ENCODE data around the gene PTPRA. TPM values are rescaled to one million over a fixed set of nuclear protein-coding genes. Genes with fewer than 3 reads are reported as not detected.

PTPRA gene
- total and polyA plus RNA-seq, 10 of the 15 experiments (the other 5 are each of a cell fraction or from before 2014, with no cell fraction given), result 3.9 to 62.1 (median 34.6) TPM

DNA sequence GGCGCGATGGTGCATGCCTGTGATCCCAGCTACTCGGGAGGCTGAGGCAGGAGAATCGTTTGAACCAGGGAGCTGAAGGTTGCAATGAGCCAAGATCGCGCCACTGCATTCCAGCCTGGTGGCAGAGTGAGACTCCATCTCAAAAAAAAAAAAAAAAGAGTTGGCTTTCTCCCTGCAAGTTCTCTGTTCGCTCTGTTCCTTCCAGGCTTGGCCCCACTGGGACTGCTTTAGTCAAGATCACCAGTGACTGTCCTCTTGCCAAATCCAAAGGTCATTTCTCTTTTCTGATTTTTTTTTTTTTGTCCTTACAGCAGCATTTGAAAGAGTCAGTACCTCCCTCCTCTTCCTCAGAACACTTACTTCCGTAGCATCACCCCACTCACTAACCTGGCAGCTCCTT lies 159.3 kb downstream of the PTPRA start:
- RAD21 ChIA-PET (ENCODE audit: unreplicated experiment), result no interaction called here
- Histone ChIP-seq H3K36me3 (ENCODE audit: control insufficient read depth in 2 of 2, insufficient read depth in 2 of 2, low read length in 1 of 2) (peaks cover 14 to 18% of the 10 kb centered on the region in 2 experiments; a peak in 3 of 4 replicates), H2AFZ (ENCODE audit: control insufficient read depth, low read depth, low read length) (no peak overlapping the region), H3K4me1 (ENCODE audit: control insufficient read depth, insufficient read depth, low read length) (no peaks in the 10 kb centered on the region), H3K4me3 (no peak overlapping the region), H3K27me3 (replicated peaks in 1 of 2; ENCODE audit: control insufficient read depth in 2 of 2, insufficient read depth in 2 of 2, low read length in 1 of 2) (no peaks in the 10 kb centered on the region), H3K79me2 (ENCODE audit: control insufficient read depth, insufficient read depth, low read length) (no peaks in the 10 kb centered on the region), H4K20me1 (ENCODE audit: control insufficient read depth, insufficient read depth) (no peaks in the 10 kb centered on the region), H3K9me3 (replicated peaks; ENCODE audit: control insufficient read depth, insufficient read depth, low read length) (no peaks in the 10 kb centered on the region), H3K27ac (ENCODE audit: control insufficient read depth, insufficient read depth) (no peak overlapping the region), H3K4me2 (ENCODE audit: control insufficient read depth, insufficient read depth) (no peak overlapping the region), H3K9ac (ENCODE audit: control insufficient read depth, insufficient read depth, low read length) (no peak overlapping the region)
- WGBS (ENCODE audit: insufficient coverage, insufficient replicate concordance, low lambda C conversion rate, missing lambda C conversion rate), result 95% methylated on average over 8 of the region's 8 CpGs
- ATAC-seq (no peak), FAIRE-seq (no peak), DNase-seq (ENCODE audit: low read depth, low spot score) (no peak)
- POLR2A ChIA-PET, result no interaction called here
- BruUV-seq (replicated peaks), result no TSS peak
- in situ Hi-C loops (cut with MboI) (no loop called here), intact Hi-C loops (cut with micrococcal nuclease; ENCODE audit: unreplicated experiment) (no loop called here)
- SMC1A ChIA-PET (ENCODE audit: uncharacterized antibody, unreplicated experiment), result no interaction called here
- TF ChIP-seq POLR2AphosphoS2 (IDR thresholded peaks at IDR 0.05; ENCODE audit: low read depth, low read length) (no peak), ZNF24 (IDR thresholded peaks at IDR 0.05) (no peak), MYC (IDR thresholded peaks at IDR 0.05; ENCODE audit: insufficient read depth, insufficient read length, insufficient replicate concordance, low read length, severe bottlenecking) (no peak), MYB (IDR thresholded peaks at IDR 0.05; ENCODE audit: borderline replicate concordance, low read depth, low read length) (no peak), FOS (IDR thresholded peaks at IDR 0.05; ENCODE audit: borderline replicate concordance, extremely low read depth, insufficient read length) (no peak), SMAD1 (IDR thresholded peaks at IDR 0.05; ENCODE audit: low read depth, partially characterized antibody) (no peak), MTA2 (IDR thresholded peaks at IDR 0.05; ENCODE audit: low read depth) (no peak), RELA (IDR thresholded peaks at IDR 0.05; ENCODE audit: borderline replicate concordance, partially characterized antibody) (no peak), SIX5 (IDR thresholded peaks at IDR 0.05; ENCODE audit: low read depth, low read length, severe bottlenecking) (no peak), POLR2A (IDR thresholded peaks at IDR 0.05; ENCODE audit: low read depth, low read length) (no peak), E2F4 (IDR thresholded peaks at IDR 0.05; ENCODE audit: low read depth, low read length) (no peak), RCOR1 (conservative IDR thresholded peaks at IDR 0.05; ENCODE audit: low read depth, low read length) (no peak), ZNF207 (IDR thresholded peaks at IDR 0.05; ENCODE audit: borderline replicate concordance) (no peak), NFYB (IDR thresholded peaks at IDR 0.05; ENCODE audit: insufficient read depth, low read depth, low read length) (no peak), PRDM15 (CRISPR knock-in tag; IDR thresholded peaks at IDR 0.05) (no peak), ZNF622 (IDR thresholded peaks at IDR 0.05) (no peak), BMI1 (IDR thresholded peaks at IDR 0.05; ENCODE audit: borderline replicate concordance) (no peak), CBFB (IDR thresholded peaks at IDR 0.05; ENCODE audit: low read depth) (no peak)
- CTCF ChIA-PET, result no interaction called here
